Panc1 (cell line): ENCODE results near the gene ENTPD1.

ENCODE experiments used
- CTCF ChIP-seq: fragments of 450-650 bp; IDR thresholded peaks from 2 replicates; pipeline ENCODE4 v1.5.1; 2017; ENCODE audit warnings: mild to moderate bottlenecking
- POLR2AphosphoS5 ChIP-seq: IDR thresholded peaks from 2 replicates; pipeline ENCODE4 v1.6.1; 2012; ENCODE audit warnings: mild to moderate bottlenecking, low read depth, low read length, moderate library complexity
- SIN3A ChIP-seq: IDR thresholded peaks from 2 replicates; pipeline ENCODE4 v1.6.1; 2012; ENCODE audit warnings: low read depth, mild to moderate bottlenecking, low read length, moderate library complexity, borderline replicate concordance; ENCODE audit not compliant: insufficient read depth
- TF ChIP-seq, protein P1 (sequence below), 2 experiments: IDR thresholded peaks; 2 replicates each; pipeline ENCODE4 v1.6.1; 2011 to 2012; ENCODE audit warnings: low read depth in 2 of 2, control low read depth in 1 of 2, low read length in 1 of 2, mild to moderate bottlenecking in 1 of 2, moderate library complexity in 1 of 2; ENCODE audit not compliant: insufficient read depth in 1 of 2

DNA sequence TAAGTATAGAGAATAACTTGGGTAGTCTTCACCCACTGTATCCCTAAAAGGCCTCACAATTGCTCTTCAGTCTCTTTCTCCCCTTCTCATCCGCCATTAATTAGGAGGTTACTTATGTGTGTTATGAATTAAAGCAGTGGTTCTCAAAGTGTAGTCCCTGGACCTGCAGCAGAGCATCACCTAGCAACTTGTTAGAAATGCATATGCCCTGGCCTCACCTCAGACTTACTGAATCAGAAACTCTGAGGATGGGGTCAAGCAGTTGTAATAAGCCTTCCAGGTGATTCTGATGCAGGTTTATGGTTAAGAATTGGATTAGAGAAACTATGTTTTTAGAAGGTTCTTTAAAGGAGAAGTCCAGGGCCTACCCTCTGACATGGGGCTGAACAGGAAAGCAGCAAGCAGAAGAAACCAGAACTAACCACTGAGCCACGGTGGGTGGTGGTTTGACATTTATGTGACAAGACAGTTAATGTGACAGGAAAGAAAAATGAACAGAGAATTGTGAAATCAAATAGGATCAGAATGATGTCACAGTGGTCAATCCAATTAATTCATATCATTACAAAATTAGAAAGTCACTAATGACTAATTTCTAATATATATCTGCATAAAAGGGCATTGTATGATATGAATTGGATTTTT, 37.6 kb downstream of the ENTPD1 start:
- no peak for TF ChIP-seq CTCF
- no peak for TF ChIP-seq POLR2AphosphoS5
- no peak for TF ChIP-seq SIN3A
- TF ChIP-seq, protein P1, sequence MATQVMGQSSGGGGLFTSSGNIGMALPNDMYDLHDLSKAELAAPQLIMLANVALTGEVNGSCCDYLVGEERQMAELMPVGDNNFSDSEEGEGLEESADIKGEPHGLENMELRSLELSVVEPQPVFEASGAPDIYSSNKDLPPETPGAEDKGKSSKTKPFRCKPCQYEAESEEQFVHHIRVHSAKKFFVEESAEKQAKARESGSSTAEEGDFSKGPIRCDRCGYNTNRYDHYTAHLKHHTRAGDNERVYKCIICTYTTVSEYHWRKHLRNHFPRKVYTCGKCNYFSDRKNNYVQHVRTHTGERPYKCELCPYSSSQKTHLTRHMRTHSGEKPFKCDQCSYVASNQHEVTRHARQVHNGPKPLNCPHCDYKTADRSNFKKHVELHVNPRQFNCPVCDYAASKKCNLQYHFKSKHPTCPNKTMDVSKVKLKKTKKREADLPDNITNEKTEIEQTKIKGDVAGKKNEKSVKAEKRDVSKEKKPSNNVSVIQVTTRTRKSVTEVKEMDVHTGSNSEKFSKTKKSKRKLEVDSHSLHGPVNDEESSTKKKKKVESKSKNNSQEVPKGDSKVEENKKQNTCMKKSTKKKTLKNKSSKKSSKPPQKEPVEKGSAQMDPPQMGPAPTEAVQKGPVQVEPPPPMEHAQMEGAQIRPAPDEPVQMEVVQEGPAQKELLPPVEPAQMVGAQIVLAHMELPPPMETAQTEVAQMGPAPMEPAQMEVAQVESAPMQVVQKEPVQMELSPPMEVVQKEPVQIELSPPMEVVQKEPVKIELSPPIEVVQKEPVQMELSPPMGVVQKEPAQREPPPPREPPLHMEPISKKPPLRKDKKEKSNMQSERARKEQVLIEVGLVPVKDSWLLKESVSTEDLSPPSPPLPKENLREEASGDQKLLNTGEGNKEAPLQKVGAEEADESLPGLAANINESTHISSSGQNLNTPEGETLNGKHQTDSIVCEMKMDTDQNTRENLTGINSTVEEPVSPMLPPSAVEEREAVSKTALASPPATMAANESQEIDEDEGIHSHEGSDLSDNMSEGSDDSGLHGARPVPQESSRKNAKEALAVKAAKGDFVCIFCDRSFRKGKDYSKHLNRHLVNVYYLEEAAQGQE (IDR thresholded peaks at IDR 0.05; ENCODE audit: insufficient read depth in 1 of 2, low read depth in 2 of 2, low read length in 1 of 2), result no peak
